GM18519 (cell line): ENCODE measurements around the gene TOLLIP.

Experiments
- ATAC-seq: cut with Tn5 transposase; IDR thresholded peaks from one replicate; pipeline ENCODE4 v1.9.1; 2021; ENCODE audit warnings: mild to moderate bottlenecking, moderate library complexity; ENCODE audit not compliant: unreplicated experiment, low FRiP score

TOLLIP gene

DNA sequence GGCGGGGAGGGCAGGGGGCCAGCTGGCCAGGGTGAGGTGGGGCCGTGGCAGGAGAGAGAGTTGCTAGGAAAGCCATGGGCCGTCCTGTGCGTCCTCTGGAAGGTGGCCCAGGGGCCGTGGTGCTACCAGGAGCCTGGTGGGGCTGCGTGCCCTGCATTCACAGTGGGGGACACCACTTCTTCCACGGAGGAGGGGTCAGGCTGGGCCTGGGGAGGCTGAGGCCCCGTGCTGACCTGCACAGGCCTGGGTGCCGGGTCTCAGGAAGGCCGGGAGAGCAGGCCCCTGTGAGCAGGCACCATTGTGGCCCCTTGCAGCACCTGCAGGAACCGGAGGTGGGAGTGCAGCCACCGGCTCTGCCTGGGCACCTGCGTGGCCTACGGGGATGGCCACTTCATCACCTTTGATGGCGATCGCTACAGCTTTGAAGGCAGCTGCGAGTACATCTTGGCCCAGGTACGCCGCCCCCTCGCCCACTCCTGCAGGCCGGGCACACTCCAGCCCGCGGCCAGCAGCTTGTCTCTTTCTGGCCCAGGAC is 74.6 kb downstream of the TOLLIP start:
- no peak for ATAC-seq

DNA sequence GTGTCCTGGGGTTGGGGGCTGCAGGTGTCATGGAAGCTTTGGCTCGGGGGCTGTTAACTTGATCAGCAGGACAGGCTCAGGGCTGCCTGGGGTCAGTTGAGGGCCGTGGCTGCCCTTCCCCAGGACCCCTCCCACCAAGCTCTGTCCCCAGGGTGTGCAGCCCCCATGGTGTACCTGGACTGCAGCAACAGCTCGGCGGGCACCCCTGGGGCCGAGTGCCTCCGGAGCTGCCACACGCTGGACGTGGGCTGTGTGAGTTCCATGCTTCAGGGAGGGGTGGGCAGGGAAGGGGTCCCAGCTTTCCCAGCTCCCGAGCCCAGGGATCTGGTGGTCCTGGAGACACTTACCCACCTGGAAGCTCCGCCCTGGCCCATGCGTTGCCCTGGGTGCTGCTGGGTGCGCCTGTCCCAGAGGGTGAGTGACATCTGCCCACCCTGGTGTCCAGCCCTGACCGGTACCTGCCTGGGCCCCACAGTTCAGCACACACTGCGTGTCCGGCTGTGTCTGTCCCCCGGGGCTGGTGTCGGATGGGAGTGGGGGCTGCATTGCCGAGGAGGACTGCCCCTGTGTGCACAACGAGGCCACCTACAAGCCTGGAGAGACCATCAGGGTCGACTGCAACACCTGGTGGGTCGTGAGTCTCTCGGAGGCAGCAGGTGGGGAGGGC is 75.2 kb downstream of the TOLLIP start:
- ATAC-seq = no peak

DNA sequence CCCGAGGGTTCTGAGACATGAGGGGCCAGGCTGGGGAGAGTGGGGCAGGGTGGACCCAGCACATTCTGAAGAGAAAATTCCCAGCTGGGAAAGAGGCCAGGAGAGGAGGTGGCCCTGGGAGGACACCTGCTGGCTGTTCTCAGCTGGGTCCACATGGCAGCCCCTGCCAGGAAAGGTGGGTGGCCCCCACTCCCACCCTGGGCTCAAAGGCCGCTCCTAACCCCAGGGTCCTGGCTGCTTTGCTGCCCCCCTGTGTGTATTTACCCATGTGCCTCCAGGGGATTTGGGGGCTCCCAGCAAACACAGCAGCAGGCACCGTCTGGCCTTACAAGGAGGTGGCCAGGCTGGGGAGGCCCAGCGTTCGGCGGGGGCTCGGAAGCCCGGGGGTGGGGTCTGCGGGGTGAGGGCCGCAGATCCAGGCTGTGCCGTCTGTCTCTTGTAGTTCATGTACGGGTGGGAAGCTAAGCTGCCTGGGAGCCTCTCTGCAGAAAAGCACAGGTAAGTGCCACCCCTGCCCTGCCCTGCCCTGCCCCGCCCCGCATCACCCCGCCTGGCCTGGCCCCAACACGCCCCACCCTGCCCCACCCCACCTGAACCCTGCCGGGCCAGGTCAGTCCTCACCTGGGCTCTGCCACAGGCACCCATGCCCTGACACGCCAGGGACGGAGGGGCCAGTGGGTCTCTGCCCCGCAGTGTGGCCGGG is 75.9 kb downstream of the TOLLIP start:
- no peak for ATAC-seq

DNA sequence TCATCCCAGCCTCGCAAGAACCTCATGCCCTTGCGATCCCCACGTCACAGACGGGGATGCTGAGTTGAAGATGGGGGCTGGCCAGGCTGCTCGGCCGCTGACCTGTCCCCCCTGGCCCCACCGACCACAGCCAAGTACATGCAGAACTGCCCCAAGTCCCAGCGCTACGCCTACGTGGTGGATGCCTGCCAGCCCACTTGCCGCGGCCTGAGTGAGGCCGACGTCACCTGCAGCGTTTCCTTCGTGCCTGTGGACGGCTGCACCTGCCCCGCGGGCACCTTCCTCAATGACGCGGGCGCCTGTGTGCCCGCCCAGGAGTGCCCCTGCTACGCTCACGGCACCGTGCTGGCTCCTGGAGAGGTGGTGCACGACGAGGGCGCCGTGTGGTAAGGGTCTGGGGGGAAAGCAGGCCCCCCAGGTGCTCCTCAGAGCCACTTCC is 76.5 kb downstream of the TOLLIP start:
- ATAC-seq = no peak

DNA sequence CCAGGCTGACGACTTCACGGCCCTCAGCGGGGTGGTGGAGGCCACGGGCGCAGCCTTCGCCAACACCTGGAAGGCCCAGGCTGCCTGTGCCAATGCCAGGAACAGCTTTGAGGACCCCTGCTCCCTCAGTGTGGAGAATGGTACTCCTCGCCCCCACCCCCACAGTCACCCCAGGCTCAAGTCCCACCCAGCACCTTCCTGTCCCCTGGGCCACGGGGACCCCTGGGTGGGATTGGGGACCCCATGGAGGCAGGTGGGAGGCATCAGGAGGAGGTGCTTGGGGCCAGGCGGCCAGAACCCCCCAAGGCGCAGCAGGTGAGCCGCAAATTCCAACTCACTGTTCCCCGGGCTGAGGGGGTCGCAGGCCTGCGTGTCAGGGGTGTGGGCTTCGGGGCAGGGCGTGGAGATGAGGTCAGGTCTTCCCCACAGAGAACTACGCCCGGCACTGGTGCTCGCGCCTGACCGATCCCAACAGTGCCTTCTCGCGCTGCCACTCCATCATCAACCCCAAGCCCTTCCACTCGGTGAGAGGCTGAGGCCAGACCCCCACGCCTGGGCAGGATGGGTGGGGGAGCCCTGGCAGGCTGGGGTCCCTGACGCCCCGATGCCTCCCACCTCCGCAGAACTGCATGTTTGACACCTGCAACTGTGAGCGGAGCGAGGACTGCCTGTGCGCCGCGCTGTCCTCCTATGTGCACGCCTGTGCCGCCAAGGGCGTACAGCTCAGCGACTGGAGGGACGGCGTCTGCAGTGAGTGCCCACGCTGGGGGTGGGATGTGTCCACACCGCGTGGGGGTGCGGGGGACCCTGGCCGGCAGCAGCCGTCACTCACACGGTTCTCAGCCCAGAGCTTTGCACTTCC is 77.2 kb downstream of the TOLLIP start:
- no peak for ATAC-seq

DNA sequence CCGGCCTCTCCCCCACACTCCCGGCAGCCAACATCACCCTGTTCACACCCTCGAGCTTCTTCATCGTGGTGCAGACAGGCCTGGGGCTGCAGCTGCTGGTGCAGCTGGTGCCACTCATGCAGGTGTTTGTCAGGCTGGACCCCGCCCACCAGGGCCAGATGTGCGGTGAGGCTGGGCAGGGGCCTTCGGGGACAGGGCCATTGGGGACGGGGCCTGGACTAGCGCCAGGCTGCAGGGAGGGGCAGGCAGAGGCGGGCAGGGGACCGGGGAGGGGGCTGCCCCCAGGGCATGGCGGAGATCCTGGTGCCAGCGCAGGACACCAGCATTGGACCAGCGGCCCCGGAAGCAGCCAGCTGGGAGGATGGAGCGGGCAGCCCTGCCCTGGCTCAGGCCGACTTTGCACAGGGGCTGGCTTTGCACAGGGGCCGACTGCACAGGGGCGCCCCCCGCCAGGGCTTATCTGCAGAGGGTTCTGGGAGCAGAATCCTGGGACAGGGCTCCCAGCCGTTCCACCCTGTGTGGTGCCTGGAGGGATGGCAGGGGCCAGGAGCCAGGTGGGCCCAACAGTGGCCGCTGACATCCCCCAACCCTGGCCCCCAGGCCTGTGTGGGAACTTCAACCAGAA is 77.9 kb downstream of the TOLLIP start:
- ATAC-seq = no peak

DNA sequence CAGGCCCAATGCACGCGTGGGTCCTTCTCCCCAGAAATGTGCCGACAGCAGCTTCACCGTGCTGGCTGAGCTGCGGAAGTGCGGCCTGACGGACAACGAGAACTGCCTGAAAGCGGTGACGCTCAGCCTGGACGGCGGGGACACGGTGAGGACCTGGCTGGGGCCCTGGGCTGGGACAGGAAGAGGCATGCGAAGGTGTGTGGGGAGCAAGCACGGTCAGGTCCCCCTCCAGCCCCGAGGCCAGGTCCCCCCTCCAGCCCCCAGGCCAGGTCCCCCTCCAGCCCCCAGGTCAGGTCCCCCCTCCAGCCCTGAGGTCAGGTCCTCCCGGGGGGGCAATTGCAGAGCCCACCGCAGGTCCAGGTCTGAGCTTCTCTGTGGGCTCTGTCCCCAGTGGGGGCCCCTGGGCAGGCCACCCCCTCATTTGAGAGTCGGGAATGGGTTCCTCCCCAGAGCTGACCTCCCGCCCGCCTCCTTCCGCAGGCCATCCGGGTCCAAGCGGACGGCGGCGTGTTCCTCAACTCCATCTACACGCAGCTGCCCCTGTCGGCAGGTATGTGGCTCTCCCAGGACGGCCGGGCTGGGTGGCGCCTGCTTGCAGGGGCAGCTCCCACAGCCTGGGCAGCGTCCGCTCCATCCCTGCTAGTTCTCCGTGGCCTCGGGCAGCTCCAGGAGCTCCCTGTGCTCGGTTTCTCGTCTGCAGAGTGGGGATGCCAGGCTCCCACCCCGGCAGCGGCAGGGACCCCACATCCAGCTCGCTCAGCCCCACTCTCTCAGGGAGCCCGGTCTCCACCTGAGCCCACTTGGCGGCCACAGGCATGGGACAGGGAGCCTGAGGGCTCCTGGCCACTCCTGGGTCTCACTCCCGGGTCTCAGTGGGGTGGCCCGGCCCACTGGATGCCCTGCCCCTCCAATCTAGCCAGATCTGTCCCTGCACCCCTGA is 78.7 kb downstream of the TOLLIP start:
- ATAC-seq = no peak

DNA sequence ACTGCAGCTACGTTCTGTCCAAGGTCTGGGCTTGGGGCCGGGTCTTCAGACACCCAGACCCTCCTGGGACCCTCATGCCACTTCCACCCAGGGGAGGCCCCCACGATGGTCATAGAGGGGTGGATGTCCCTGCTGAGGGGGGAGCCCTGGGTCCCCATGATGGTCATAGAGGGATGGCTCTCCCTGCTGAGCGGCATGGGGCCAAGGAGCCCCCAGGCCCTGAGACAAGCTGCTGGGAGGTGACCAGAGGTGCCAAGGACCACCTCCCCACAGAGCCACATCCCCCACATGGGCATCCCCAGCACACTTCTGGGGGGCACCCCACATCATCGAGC is 79.3 kb downstream of the TOLLIP start:
- ATAC-seq = no peak

DNA sequence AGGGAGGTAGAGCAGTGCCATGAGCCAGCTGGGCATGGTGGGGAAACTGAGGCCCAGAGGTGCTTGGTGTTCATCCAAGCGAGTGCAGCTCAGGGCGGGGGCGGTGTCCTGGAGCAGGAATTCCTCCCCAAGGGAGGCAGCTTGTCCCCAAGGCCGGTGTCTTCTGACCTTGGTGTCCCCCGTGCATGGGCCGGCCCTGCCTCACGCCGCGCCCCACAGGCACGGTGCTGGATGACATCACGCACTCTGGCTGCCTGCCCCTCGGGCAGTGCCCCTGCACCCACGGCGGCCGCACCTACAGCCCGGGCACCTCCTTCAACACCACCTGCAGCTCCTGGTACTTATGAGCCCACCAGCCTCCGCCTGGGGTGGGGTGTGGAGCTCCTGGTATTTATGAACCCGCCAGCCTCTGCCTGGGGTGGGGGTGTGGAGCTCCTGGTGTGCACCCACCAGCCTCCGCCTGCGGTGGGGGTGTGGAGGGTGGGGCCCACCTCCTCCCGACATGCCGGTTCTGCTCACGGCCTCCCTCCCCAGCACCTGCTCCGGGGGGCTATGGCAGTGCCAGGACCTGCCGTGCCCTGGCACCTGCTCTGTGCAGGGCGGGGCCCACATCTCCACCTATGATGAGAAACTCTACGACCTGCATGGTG is 79.8 kb downstream of the TOLLIP start:
- no peak for ATAC-seq

DNA sequence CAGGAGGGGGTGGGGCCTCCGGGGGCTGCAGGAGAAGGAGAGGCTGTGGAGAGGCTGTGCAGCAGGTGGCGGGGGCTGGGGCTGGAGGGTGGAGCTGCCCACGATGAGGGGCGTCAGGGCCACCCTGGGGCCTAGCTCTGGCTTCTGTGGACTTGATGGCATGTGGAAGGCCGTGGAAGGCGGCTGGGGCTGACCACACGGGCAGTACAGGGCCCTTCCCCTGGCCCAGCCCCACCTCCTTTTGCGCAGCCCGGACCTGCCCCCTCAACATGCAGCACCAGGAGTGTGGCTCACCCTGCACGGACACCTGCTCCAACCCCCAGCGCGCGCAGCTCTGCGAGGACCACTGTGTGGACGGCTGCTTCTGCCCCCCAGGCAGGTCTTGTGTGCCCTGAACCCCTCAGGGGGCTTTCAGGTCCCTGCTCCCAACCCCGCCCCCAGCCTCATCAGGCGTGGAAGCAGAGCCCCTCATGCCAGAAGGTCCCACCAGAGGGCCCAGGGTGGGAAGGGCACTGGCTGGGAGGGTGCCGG is 80.4 kb downstream of the TOLLIP start:
- no peak for ATAC-seq

DNA sequence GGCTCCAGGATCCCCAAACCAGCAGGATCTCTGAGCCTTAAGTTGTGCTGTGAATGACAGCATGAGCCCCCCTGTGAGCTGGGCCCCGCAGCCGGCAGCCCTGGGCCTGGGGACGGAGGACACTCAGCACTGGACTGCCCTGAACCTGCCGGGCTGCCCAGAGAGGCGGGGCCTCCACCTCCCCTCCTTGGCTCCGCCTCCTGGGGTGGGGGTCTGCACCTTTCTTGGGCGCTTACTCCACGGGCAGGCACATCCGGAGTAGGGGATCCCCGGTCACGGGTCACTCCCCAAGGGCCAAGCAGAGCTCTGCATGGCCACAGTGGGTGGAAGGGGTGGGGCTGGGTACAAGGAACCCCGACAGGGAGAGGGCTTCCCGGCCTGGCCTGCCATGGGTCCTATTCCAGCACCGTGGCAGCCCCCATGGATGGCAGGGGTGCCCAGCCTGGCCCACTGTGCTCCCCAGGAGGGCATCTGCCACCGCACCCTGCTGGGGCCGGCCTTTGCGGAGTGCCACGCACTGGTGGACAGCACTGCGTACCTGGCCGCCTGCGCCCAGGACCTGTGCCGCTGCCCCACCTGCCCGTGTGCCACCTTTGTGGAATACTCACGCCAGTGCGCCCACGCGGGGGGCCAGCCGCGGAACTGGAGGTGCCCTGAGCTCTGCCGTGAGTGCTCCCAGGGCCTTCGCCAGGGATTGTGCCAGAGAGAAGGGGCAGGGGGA is 81.2 kb downstream of the TOLLIP start:
- ATAC-seq = no peak

DNA sequence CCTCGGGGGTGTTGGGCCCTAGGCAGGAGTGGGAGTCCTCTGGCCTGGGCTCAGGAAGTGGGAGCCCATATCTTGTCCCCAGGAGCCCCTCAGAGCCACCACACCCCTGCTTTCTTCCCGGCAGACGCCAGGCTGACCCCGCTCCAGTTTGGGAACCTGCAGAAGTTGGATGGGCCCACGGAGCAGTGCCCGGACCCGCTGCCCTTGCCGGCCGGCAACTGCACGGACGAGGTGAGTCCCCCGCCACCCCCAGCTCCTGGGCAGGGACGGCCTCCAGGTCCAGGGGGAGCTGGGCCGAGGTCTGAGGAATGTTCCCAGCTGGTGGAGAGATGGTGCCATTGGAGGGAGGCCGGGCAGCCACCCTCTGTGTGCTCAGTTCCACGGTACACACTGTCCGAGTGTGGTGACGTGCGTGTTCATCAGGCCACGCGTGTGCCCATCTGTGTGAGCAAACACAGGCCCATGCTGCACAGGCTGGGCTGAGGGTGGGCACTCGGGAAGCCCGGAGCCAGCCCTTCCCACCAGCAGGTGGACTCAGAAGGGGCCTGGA is 81.8 kb downstream of the TOLLIP start:
- no peak for ATAC-seq

DNA sequence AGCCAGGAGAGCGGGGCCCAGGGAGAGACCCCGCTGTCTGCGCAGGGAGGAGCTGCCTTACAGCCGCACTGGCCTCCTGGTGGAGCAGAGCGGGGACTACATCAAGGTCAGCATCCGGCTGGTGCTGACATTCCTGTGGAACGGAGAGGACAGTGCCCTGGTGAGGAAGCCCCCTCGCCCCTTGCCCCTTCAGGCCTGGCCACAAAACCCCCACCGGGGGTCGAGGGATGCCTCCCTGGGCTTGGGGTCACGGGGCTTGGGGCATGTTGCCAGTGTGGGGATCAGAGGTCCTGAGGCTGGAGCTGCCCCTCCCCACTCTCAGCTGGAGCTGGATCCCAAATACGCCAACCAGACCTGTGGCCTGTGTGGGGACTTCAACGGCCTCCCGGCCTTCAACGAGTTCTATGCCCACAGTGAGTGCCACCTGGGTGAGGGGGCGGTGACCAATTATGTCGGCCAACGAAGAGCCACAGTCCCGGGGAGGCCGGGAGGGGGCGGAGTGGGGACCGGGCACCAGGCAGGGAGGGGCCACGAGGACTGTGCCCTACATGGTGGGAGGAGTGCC is 82.4 kb downstream of the TOLLIP start:
- no peak for ATAC-seq

DNA sequence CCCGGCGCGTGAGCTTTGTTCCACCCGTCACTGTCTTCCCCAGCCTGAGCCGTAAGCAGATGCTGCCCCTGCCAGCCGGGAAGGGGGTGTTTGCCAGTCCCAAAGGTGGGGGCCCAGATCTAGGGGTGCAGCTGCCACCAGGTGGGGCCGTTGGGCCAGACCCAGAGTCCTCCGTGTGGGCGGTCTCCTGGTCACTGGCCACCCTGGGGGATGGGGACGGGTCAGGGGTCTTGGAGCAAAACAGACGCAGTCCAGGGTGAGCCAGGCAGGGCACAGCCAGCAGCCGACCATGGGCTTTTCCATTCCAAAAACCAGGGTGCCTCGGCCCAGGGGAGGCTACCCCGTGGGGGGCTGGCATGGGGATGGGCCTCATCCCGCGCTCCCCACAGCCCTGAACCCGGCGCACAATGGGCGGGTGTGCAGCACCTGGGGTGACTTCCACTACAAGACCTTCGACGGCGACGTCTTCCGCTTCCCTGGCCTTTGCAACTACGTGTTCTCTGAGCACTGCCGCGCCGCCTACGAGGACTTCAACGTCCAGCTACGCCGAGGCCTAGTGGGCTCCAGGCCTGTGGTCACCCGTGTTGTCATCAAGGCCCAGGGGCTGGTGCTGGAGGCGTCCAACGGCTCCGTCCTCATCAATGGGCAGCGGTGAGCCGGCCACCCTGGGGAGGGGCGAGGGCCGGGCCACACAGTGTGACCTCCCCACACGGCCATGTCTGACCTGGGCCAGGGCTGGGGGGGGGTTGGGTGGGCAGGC is 83.0 kb downstream of the TOLLIP start:
- no peak for ATAC-seq

DNA sequence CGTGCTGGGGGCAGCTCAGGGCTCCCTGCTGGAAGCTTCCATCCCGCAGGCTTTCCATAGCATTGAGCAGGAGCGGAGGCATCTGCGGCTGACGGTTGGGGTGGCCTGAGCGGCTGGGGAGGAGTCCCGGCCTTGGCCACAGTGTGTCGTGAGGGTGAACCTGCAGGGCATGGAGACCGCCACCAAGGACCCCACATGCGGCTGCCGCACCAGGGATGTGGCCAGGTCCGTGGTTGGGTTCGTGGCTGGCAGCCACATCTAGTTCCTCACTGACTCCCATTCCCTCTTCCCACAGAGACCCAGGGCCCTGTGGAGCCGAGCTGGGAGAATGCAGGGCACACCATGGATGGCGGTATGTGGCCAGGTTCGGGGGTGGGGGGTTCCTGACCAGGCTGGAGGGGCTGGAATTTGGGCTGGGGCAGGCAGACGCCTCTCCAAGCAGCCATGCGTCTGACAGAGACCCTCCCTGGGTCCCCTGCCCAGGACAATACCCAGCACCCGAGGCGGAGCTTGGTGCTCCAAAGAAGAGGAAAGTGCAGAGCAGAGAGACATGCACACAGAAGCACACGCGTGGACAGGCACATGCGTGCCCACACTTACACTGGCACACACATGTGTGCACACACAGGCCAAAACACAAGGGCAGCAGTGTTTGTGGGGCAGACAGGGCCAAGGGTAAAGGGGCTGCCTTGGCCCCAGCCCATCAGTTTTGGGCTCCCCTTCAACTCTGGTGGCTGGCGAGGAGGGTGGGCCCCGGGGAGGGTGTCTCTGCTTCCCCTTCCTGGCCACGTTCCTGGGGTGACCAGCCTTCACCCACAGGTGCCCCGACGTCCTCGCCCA is 83.8 kb downstream of the TOLLIP start:
- no peak for ATAC-seq
